Vagina (tissue), 2 donors: Measurements from ENCODE around the gene CNN3.

Experiments
- CTCF ChIP-seq, 3 experiments: fragments of 450-650 bp in 2 of 3; fragments of 200-600 bp in 1 of 3; sonication (generic) in 1 of 3; IDR thresholded peaks; one replicate each; pipeline ENCODE4 v1.5.1; 2017 to 2019; ENCODE audit warnings: antibody characterized with exemption in 3 of 3, mild to moderate bottlenecking in 2 of 3, moderate library complexity in 2 of 3
- POLR2A ChIP-seq, 2 donors: fragments of 450-650 bp; IDR thresholded peaks; one replicate each; pipeline ENCODE4 v1.6.1; 2017; ENCODE audit warnings: antibody characterized with exemption in 2 of 2, mild to moderate bottlenecking in 2 of 2, moderate library complexity in 2 of 2

GRCh38 chr1:94866164-94866807, 60.6 kb downstream of the CNN3 start:
- no peak for TF ChIP-seq CTCF (IDR thresholded peaks at IDR 0.05)
- no peak for TF ChIP-seq POLR2A (IDR thresholded peaks at IDR 0.05)
